GM23338 (cell line): ENCODE results near the gene RNF26. TPM values are rescaled to one million over a fixed set of nuclear protein-coding genes. Genes with fewer than 3 reads are reported as not detected.

ENCODE experiments used
- ATAC-seq: fragments of 200-7000 bp; cut with Tn5 transposase; 3 replicates; pipeline ENCODE4 v1.9.1; 2020
- DNase-seq: peaks from one replicate; pipeline ENCODE4 v3.0.0-alpha.2; 2015; ENCODE audit warnings: low spot score
- H2AFZ ChIP-seq: fragments of 200-600 bp; sonication (generic); 2 replicates; pipeline ENCODE4 v1.8.0; 2016; ENCODE audit warnings: antibody characterized with exemption, mild to moderate bottlenecking, moderate library complexity
- H3F3A ChIP-seq: fragments of 200-600 bp; sonication (generic); replicated peaks from 2 replicates; pipeline ENCODE4 v1.8.0; 2017; ENCODE audit warnings: antibody characterized with exemption, mixed run types, low read depth
- H3K27ac ChIP-seq: fragments of 200-600 bp; sonication (generic); 2 replicates; pipeline ENCODE4 v1.6.1; 2016; ENCODE audit warnings: low read depth
- H3K27me3 ChIP-seq: fragments of 200-600 bp; sonication (generic); 2 replicates; pipeline ENCODE4 v1.8.0; 2016; ENCODE audit warnings: mild to moderate bottlenecking, mixed run types, moderate library complexity; ENCODE audit not compliant: insufficient read depth
- H3K36me3 ChIP-seq: fragments of 200-600 bp; sonication (generic); 2 replicates; pipeline ENCODE4 v1.8.0; 2016; ENCODE audit warnings: mild to moderate bottlenecking; ENCODE audit not compliant: insufficient read depth
- H3K4me1 ChIP-seq: fragments of 200-600 bp; sonication (generic); 2 replicates; pipeline ENCODE4 v1.8.0; 2016; ENCODE audit warnings: mild to moderate bottlenecking, moderate library complexity; ENCODE audit not compliant: insufficient read depth
- H3K4me2 ChIP-seq: fragments of 200-600 bp; sonication (generic); 2 replicates; pipeline ENCODE4 v1.7.1; 2017; ENCODE audit warnings: mixed run types
- H3K4me3 ChIP-seq: fragments of 200-600 bp; sonication (generic); 2 replicates; pipeline ENCODE4 v1.6.1; 2016; ENCODE audit warnings: mixed run types
- H3K79me2 ChIP-seq: fragments of 200-600 bp; sonication (generic); replicated peaks from 2 replicates; pipeline ENCODE4 v1.8.0; 2017; ENCODE audit warnings: mild to moderate bottlenecking; ENCODE audit not compliant: insufficient read depth
- H3K9me2 ChIP-seq: fragments of 200-600 bp; sonication (generic); 2 replicates; pipeline ENCODE4 v1.8.0; 2017; ENCODE audit not compliant: insufficient read depth
- H4K20me1 ChIP-seq: fragments of 200-600 bp; sonication (generic); replicated peaks from 2 replicates; pipeline ENCODE4 v1.8.0; 2017; ENCODE audit warnings: mild to moderate bottlenecking; ENCODE audit not compliant: insufficient read depth
- H3K27ac Mint-ChIP-seq: 2 replicates; pipeline ENCODE4 v1.8.0; 2020; ENCODE audit warnings: inconsistent platforms, mild to moderate bottlenecking, moderate library complexity, mixed read lengths
- H3K27me3 Mint-ChIP-seq: 3 replicates; pipeline ENCODE4 v1.8.0; 2022; ENCODE audit warnings: low read depth, mild to moderate bottlenecking, moderate library complexity, mixed read lengths, inconsistent platforms; ENCODE audit not compliant: insufficient read depth, poor library complexity
- H3K36me3 Mint-ChIP-seq: 3 replicates; pipeline ENCODE4 v1.8.0; 2021; ENCODE audit warnings: low read depth, mild to moderate bottlenecking, inconsistent platforms, moderate library complexity, mixed read lengths
- H3K4me1 Mint-ChIP-seq: 3 replicates; pipeline ENCODE4 v1.8.0; 2020; ENCODE audit warnings: mild to moderate bottlenecking, inconsistent platforms, mixed read lengths
- H3K4me3 Mint-ChIP-seq: 3 replicates; pipeline ENCODE4 v1.8.0; 2021; ENCODE audit warnings: moderate library complexity, mild to moderate bottlenecking, inconsistent platforms, mixed read lengths
- H3K9me3 Mint-ChIP-seq: 3 replicates; pipeline ENCODE4 v1.8.0; 2020; ENCODE audit warnings: moderate library complexity, mild to moderate bottlenecking, inconsistent platforms, mixed read lengths
- CREB1 ChIP-seq: fragments of 250-450 bp; sonication (Bioruptor Pico); IDR thresholded peaks from 2 replicates; pipeline ENCODE4 v1.5.0; 2020; ENCODE audit warnings: low read depth, mild to moderate bottlenecking, moderate library complexity
- EZH2phosphoT487 ChIP-seq: fragments of 200-600 bp; sonication (generic); IDR thresholded peaks from one replicate; pipeline ENCODE4 v1.8.1; 2018; ENCODE audit warnings: antibody characterized with exemption; ENCODE audit not compliant: unreplicated experiment
- polyA plus RNA-seq: library from polyadenylated mRNA; unstranded; fragments of >200 nt; fragmentation: Nextera tagmentation; extraction: Ambion mirVana; gene quantifications from 2 replicates; pipeline ENCODE4 v1.2.1, GENCODE V29; 2016
- total RNA-seq: library from RNA; depleted of rRNA; stranded (reverse); fragments of >200 nt; shearing (Covaris generic); gene quantifications from 2 replicates; pipeline ENCODE4 v1.2.3, GENCODE V29; 2014
- TF ChIP-seq, protein P1 (sequence below): fragments of 250-450 bp; sonication (Bioruptor Pico); IDR thresholded peaks from 2 replicates; pipeline ENCODE4 v1.5.0; 2020; ENCODE audit warnings: mild to moderate bottlenecking, moderate library complexity
- TF ChIP-seq, protein P2 (sequence below): IDR thresholded peaks from 2 replicates; pipeline ENCODE4 v1.6.1; 2016; ENCODE audit warnings: antibody characterized with exemption
- TF ChIP-seq, protein P3 (sequence below), 2 experiments: fragments of 200-600 bp in 1 of 2; sonication (generic) in 1 of 2; conservative IDR thresholded peaks; 2 replicates each; pipeline versions ENCODE4 v1.5.1 to v1.6.1; 2016 to 2017; ENCODE audit warnings: antibody characterized with exemption in 2 of 2, low read depth in 2 of 2, mild to moderate bottlenecking in 2 of 2, moderate library complexity in 1 of 2

RNF26 gene
- total and polyA plus RNA-seq, 2 experiments from 2014 or later = 31.8 to 58.3 TPM

DNA sequence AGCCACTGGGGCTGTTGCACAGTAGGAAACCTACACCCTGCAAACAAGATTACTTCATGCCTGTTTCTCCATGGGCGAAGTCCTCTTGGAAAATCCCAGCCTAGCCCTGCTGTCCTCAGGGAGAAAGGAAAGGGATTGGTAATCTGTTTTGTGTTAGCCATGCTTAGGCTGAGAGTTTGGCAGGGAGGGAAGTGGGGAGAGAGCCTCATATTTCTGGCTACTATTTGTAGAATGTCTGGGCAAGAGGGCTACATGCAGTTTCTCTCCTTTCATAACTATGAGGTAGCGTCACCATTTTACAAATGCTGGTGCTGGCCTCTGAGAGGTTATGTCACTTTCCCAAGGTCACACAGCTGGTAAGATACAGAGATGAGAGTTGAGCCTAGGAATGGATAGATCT is 12.9 kb downstream of the RNF26 start:
- peaks cover 11% of the 10 kb centered on the region for H3K27me3 ChIP-seq
- H2AFZ ChIP-seq = no peak overlapping the region
- H3K4me3 ChIP-seq = no peak overlapping the region
- DNase-seq (no peak), ATAC-seq (no peak)
- Mint-ChIP-seq H3K9me3 (no peaks in the 10 kb centered on the region), H3K4me3 (no peak overlapping the region), H3K36me3 (no peaks in the 10 kb centered on the region; the same call in 2 of the 3 replicates), H3K27ac (no peak overlapping the region), H3K27me3 (peaks cover 16% of the 10 kb centered on the region), H3K4me1 (peaks cover 5% of the 10 kb centered on the region; the same call in 1 of the 3 replicates)
- TF ChIP-seq, protein P1, sequence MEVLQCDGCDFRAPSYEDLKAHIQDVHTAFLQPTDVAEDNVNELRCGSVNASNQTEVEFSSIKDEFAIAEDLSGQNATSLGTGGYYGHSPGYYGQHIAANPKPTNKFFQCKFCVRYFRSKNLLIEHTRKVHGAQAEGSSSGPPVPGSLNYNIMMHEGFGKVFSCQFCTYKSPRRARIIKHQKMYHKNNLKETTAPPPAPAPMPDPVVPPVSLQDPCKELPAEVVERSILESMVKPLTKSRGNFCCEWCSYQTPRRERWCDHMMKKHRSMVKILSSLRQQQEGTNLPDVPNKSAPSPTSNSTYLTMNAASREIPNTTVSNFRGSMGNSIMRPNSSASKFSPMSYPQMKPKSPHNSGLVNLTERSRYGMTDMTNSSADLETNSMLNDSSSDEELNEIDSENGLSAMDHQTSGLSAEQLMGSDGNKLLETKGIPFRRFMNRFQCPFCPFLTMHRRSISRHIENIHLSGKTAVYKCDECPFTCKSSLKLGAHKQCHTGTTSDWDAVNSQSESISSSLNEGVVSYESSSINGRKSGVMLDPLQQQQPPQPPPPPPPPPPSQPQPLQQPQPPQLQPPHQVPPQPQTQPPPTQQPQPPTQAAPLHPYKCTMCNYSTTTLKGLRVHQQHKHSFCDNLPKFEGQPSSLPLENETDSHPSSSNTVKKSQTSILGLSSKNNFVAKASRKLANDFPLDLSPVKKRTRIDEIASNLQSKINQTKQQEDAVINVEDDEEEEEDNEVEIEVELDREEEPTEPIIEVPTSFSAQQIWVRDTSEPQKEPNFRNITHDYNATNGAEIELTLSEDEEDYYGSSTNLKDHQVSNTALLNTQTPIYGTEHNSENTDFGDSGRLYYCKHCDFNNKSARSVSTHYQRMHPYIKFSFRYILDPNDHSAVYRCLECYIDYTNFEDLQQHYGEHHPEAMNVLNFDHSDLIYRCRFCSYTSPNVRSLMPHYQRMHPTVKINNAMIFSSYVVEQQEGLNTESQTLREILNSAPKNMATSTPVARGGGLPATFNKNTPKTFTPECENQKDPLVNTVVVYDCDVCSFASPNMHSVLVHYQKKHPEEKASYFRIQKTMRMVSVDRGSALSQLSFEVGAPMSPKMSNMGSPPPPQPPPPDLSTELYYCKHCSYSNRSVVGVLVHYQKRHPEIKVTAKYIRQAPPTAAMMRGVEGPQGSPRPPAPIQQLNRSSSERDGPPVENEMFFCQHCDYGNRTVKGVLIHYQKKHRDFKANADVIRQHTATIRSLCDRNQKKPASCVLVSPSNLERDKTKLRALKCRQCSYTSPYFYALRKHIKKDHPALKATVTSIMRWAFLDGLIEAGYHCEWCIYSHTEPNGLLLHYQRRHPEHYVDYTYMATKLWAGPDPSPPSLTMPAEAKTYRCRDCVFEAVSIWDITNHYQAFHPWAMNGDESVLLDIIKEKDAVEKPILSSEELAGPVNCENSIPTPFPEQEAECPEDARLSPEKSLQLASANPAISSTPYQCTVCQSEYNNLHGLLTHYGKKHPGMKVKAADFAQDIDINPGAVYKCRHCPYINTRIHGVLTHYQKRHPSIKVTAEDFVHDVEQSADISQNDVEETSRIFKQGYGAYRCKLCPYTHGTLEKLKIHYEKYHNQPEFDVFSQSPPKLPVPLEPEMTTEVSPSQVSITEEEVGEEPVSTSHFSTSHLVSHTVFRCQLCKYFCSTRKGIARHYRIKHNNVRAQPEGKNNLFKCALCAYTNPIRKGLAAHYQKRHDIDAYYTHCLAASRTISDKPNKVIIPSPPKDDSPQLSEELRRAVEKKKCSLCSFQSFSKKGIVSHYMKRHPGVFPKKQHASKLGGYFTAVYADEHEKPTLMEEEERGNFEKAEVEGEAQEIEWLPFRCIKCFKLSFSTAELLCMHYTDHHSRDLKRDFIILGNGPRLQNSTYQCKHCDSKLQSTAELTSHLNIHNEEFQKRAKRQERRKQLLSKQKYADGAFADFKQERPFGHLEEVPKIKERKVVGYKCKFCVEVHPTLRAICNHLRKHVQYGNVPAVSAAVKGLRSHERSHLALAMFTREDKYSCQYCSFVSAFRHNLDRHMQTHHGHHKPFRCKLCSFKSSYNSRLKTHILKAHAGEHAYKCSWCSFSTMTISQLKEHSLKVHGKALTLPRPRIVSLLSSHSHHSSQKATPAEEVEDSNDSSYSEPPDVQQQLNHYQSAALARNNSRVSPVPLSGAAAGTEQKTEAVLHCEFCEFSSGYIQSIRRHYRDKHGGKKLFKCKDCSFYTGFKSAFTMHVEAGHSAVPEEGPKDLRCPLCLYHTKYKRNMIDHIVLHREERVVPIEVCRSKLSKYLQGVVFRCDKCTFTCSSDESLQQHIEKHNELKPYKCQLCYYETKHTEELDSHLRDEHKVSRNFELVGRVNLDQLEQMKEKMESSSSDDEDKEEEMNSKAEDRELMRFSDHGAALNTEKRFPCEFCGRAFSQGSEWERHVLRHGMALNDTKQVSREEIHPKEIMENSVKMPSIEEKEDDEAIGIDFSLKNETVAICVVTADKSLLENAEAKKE = no peak
- no peak overlapping the region for H3K27ac ChIP-seq
- no peaks in the 10 kb centered on the region for H4K20me1 ChIP-seq
- H3F3A ChIP-seq = no peaks in the 10 kb centered on the region
- no peaks in the 10 kb centered on the region for H3K36me3 ChIP-seq
- no peaks in the 10 kb centered on the region for H3K4me1 ChIP-seq
- H3K79me2 ChIP-seq = no peaks in the 10 kb centered on the region
- H3K4me2 ChIP-seq = no peak overlapping the region
- H3K9me2 ChIP-seq = no peaks in the 10 kb centered on the region

DNA sequence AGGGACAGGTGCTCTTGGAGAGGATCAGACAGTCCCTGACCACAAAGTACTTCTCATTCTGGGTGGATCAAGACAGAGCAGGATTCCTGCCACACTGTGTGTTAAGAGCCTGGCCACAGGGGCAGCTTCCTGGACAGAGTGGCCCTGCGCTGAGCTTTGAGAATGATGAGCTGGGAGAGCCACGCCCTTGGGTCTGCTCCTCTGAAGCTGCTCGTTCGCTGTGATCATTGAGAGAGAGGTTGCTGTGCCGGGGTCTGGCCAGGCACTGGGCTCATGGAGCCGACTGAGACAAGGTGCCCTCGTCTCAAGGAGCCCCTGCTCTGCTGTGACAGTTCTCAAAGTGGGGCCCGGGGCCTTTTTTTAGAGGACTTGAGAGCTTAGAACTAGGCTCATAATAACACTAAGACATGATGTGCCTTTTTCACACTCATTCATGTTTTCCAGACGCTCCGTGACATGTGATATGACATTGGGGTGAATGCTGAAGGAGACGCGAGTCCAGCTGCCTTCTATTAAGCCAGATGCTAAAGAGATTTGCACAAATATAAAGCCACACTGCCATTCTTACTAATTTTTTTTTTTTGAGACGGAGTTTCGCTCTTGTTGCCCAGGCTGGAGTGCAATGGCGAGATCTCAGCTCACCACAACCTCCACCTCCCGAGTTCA is 13.7 kb downstream of the RNF26 start:
- Mint-ChIP-seq H3K4me1 (peaks cover 10% of the 10 kb centered on the region), H3K9me3 (no peaks in the 10 kb centered on the region), H3K4me3 (no peak overlapping the region), H3K27me3 (peaks cover 15% of the 10 kb centered on the region), H3K27ac (no peak overlapping the region), H3K36me3 (no peaks in the 10 kb centered on the region; the same call in 2 of the 3 replicates)
- Histone ChIP-seq H3K27ac (no peak overlapping the region), H3K36me3 (no peaks in the 10 kb centered on the region), H4K20me1 (no peaks in the 10 kb centered on the region), H3K4me1 (no peaks in the 10 kb centered on the region), H3K4me2 (no peak overlapping the region), H3K27me3 (0 out of 2 replicates have a peak, but pooled peaks cover 3% of the 10 kb centered on the region), H3K9me2 (no peaks in the 10 kb centered on the region), H2AFZ (no peak overlapping the region), H3F3A (no peaks in the 10 kb centered on the region), H3K79me2 (no peaks in the 10 kb centered on the region), H3K4me3 (no peak overlapping the region)
- no peak for ATAC-seq
- DNase-seq = no peak
- TF ChIP-seq, protein P2, sequence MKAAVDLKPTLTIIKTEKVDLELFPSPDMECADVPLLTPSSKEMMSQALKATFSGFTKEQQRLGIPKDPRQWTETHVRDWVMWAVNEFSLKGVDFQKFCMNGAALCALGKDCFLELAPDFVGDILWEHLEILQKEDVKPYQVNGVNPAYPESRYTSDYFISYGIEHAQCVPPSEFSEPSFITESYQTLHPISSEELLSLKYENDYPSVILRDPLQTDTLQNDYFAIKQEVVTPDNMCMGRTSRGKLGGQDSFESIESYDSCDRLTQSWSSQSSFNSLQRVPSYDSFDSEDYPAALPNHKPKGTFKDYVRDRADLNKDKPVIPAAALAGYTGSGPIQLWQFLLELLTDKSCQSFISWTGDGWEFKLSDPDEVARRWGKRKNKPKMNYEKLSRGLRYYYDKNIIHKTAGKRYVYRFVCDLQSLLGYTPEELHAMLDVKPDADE = no peak
- no peak for TF ChIP-seq EZH2phosphoT487
- TF ChIP-seq, protein P3, sequence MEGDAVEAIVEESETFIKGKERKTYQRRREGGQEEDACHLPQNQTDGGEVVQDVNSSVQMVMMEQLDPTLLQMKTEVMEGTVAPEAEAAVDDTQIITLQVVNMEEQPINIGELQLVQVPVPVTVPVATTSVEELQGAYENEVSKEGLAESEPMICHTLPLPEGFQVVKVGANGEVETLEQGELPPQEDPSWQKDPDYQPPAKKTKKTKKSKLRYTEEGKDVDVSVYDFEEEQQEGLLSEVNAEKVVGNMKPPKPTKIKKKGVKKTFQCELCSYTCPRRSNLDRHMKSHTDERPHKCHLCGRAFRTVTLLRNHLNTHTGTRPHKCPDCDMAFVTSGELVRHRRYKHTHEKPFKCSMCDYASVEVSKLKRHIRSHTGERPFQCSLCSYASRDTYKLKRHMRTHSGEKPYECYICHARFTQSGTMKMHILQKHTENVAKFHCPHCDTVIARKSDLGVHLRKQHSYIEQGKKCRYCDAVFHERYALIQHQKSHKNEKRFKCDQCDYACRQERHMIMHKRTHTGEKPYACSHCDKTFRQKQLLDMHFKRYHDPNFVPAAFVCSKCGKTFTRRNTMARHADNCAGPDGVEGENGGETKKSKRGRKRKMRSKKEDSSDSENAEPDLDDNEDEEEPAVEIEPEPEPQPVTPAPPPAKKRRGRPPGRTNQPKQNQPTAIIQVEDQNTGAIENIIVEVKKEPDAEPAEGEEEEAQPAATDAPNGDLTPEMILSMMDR (conservative IDR thresholded peaks at IDR 0.05; ENCODE audit: low read depth in 2 of 2) = no peak
- TF ChIP-seq CREB1 (CRISPR knock-in tag) = no peak
